ENCODE results near the gene B3GALNT1.

DNA sequence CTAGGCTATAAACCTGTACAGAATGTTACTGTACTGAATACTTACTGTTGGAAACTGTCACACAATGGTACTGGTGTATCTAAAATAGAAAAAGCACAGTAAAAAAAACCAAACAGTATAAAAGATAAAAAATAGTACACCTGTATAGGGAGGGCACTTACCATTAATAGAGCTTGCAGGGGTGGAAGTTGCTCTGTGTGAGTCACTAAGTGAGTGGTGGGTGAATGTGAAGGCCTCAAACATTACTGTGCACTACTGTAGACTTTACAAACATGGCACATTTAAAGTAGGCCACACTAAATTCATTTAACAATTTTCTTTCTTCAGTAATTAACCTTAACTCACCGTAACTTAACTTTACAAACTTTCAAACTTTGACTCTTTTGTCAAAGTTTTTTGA lies 22.0 kb downstream of the B3GALNT1 start:
- no peak for TF ChIP-seq POLR2AphosphoS5 (IDR thresholded peaks at IDR 0.05; ENCODE audit: low read depth, low read length)
- TF ChIP-seq, protein P1, sequence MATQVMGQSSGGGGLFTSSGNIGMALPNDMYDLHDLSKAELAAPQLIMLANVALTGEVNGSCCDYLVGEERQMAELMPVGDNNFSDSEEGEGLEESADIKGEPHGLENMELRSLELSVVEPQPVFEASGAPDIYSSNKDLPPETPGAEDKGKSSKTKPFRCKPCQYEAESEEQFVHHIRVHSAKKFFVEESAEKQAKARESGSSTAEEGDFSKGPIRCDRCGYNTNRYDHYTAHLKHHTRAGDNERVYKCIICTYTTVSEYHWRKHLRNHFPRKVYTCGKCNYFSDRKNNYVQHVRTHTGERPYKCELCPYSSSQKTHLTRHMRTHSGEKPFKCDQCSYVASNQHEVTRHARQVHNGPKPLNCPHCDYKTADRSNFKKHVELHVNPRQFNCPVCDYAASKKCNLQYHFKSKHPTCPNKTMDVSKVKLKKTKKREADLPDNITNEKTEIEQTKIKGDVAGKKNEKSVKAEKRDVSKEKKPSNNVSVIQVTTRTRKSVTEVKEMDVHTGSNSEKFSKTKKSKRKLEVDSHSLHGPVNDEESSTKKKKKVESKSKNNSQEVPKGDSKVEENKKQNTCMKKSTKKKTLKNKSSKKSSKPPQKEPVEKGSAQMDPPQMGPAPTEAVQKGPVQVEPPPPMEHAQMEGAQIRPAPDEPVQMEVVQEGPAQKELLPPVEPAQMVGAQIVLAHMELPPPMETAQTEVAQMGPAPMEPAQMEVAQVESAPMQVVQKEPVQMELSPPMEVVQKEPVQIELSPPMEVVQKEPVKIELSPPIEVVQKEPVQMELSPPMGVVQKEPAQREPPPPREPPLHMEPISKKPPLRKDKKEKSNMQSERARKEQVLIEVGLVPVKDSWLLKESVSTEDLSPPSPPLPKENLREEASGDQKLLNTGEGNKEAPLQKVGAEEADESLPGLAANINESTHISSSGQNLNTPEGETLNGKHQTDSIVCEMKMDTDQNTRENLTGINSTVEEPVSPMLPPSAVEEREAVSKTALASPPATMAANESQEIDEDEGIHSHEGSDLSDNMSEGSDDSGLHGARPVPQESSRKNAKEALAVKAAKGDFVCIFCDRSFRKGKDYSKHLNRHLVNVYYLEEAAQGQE (IDR thresholded peaks at IDR 0.05; ENCODE audit: insufficient read depth in 1 of 2, low read depth in 2 of 2, low read length in 2 of 2) = no peak
